ENCODE data around the gene ACLY.
"Not testable (repeated sequence)": the region's sequence is repeated elsewhere in the genome, so short reads cannot be mapped to it uniquely, and the experiment has no call there.

Gene ACLY

DNA sequence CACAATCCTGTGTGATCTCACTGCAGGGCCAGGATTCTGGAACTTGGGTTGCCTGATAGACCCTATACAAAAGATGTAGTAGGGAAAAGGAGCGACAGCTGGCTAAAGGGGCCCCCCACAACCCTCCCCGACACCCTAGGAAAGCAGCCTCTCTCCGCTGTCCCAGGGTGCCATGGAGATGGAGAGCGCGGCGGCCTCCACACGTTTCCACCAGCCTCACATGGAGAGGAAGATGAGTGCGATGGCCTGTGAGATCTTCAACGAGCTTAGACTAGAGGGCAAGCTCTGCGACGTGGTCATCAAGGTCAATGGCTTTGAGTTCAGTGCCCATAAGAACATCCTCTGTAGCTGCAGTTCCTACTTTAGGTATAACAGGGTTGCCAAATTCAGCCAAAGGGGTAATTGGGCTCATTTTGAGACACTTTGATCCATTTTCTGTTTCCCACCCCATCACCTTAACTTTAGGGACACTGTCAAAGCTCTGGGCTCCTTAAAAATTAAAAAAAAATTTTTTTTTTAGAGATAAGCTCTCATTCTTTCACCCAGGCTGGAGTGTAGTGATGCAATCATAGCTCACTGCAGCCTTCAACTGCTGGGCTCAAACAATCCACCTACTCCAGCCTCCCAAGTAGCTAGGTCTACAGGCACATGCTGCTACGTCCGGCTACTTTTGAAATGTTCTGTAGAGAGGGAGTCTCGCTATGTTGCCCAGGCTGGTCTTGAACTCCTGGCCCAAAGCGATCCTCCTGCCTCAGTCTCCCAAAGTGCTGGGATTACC is 80.8 kb downstream of the ACLY start, which contains the start of gene KLHL10:
Gene KLHL10, plus strand, starts transcription at position 65 of the 778 bp plus-strand sequence. Its CDS starts 108 bp downstream, at position 173.
- TF ChIP-seq, protein P1, sequence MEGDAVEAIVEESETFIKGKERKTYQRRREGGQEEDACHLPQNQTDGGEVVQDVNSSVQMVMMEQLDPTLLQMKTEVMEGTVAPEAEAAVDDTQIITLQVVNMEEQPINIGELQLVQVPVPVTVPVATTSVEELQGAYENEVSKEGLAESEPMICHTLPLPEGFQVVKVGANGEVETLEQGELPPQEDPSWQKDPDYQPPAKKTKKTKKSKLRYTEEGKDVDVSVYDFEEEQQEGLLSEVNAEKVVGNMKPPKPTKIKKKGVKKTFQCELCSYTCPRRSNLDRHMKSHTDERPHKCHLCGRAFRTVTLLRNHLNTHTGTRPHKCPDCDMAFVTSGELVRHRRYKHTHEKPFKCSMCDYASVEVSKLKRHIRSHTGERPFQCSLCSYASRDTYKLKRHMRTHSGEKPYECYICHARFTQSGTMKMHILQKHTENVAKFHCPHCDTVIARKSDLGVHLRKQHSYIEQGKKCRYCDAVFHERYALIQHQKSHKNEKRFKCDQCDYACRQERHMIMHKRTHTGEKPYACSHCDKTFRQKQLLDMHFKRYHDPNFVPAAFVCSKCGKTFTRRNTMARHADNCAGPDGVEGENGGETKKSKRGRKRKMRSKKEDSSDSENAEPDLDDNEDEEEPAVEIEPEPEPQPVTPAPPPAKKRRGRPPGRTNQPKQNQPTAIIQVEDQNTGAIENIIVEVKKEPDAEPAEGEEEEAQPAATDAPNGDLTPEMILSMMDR (IDR thresholded peaks at IDR 0.05; ENCODE audit: low read depth, low read length), result no peak
- Histone ChIP-seq H3K4me3 (ENCODE audit: low read depth, low read length) (peak within 1 kb of the TSS; percentile 86; the same call in 1 of the 2 replicates), H3K27me3 (no peaks in the 10 kb centered on the region), H3K9me3 (no peaks in the 10 kb centered on the region), H3K4me1 (peaks cover 4% of the 10 kb centered on the region; the same call in 1 of the 2 replicates), H3K36me3 (peaks cover 13% of the 10 kb centered on the region; the same call in 1 of the 2 replicates)
- no peak for DNase-seq

DNA sequence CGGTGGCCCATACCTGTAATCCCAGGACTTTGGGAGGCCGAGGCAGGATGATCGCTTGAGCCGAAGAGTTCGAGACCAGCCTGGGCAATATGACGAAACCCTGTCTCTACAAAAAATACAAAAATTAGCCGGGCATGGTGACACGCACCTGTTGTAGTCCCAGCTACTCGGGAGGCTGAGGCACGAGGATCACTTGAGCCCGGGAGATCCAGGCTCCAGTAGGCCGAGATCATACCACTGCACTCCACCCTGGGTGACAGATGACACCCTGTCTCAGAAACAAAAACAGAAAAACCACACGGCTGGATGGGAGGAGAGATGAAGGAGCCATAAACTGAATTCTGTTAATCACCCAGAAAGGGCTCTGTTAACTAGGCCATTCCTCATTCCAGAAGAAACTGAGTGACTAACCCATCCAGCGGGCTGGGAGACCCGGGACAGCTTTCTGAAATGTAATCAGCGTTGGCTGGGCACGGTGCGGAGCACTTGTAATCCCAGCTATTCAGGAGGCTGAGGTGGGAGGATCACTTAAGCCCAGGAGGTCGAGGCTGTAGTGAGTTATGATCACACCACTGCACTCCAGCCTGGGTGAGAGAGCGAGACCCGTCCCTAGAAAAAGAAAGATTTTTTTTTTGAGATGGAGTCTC is 82.1 kb downstream of the ACLY start:
- Histone ChIP-seq H3K4me3 (ENCODE audit: low read depth, low read length) (peak overlapping the region; percentile 86), H3K9me3 (no peaks in the 10 kb centered on the region), H3K27me3 (no peaks in the 10 kb centered on the region), H3K36me3 (peaks cover 21% of the 10 kb centered on the region), H3K4me1 (peaks cover 4% of the 10 kb centered on the region; the same call in 1 of the 2 replicates)
- DNase-seq, result no peak
- TF ChIP-seq, protein P1 (IDR thresholded peaks at IDR 0.05; ENCODE audit: low read depth, low read length), result no peak

DNA sequence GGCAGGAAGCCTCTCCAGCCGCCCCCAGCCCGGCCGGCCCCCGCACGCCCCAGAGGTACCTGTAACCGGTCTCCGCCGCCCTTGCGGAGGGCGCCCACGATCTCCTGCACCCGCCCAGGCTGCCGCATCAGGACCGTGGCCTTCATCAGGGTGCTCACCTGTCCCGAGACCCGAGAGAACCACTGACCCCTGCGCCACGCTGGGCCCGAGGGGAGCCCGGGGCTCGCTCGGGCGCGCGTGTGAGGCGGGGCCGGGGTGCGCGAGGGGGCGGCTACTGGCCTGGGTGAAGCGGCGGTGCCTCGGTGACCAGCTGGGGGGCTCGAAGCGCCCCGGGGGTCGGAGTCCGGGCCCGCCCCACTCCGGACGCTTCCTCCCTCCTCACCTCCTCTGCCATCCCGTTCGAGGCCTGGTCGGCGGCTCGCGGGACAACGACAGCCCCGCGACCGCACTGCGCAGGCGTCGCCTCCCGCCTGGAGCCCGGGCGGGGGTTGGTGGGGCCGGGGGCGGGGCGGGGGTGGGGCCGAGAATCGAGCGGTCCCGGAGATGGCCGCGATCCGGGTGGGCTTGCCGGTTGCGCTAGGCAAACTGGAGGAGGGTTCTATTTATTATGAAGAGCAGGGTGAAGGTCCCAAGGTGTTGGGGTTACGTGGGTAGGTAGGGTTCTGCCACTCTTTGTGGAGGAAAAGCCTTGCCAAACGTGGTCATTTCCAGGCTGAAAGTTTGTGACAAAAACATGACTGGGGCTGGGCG is 82.8 kb downstream of the ACLY start, which contains the start of gene NT5C3B:
Gene NT5C3B, minus strand, starts transcription at position 433 of the 750 bp plus-strand sequence. Its CDS starts 39 bp downstream, at position 394.
- DNase-seq, result peak; percentile 81
- Histone ChIP-seq H3K4me1 (peaks cover 4% of the 10 kb centered on the region; the same call in 1 of the 2 replicates), H3K27me3 (no peaks in the 10 kb centered on the region), H3K36me3 (peaks cover 25% of the 10 kb centered on the region), H3K4me3 (ENCODE audit: low read depth, low read length) (peak within 1 kb of the TSS; percentile 86), H3K9me3 (no peaks in the 10 kb centered on the region)
- TF ChIP-seq, protein P1 (IDR thresholded peaks at IDR 0.05; ENCODE audit: low read depth, low read length), result no peak

DNA sequence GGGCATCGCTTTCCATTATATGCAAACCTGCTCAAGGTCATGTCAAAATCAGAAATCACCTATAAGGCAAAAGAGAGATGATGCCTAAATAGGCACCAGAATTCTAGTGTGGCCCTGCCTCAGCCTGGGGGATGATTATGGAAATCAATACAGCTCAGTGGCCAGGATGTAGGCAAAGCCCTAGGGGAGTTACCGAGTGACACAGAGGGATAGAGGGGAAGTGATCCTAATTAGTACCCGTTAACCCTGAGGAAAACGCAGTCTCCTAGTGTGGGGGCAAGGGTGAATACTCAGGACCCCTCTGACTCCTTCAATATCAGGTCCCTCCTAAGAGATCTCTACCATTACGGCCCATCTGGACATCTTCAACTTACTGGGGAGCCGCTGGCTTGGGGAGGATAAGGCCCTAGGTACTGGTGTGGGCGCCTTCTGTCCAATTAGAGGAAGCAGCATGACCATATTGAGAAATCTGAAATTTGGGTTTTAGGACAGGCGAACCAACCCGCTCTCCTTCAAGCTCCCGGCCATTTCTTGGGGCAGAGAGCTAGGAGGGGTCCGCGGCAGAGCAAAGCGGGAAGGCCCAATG is 83.4 kb downstream of the ACLY start:
- Histone ChIP-seq H3K9me3 (no peaks in the 10 kb centered on the region), H3K27me3 (no peaks in the 10 kb centered on the region), H3K4me3 (ENCODE audit: low read depth, low read length) (peak overlapping the region; percentile 86), H3K4me1 (peaks cover 4% of the 10 kb centered on the region; the same call in 1 of the 2 replicates), H3K36me3 (peaks cover 32% of the 10 kb centered on the region)
- no peak for DNase-seq
- TF ChIP-seq, protein P1 (IDR thresholded peaks at IDR 0.05; ENCODE audit: low read depth, low read length), result no peak

DNA sequence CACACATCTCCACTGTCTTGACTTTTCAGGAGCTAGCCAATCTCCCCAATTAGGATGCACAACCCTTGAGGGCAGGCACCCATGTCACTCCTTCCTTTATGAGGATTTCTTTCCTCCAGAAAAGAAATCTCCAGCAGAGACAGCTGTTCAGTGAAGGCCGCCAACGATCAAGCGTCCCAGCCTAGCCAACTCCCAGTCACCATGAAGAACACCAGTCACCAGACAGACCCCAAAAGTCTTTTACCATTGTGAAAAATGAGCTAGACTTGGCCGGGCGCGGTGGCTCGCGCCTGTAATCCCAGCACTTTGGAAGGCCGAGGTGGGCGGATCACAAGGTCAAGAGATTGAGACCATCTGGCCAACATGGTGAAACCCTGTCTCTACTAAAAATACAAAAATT is 88.8 kb downstream of the ACLY start:
- not testable (repeated sequence) for DNase-seq; H3K27me3 ChIP-seq; H3K4me3 ChIP-seq (ENCODE audit: low read depth, low read length); H3K4me1 ChIP-seq; H3K9me3 ChIP-seq
- peaks cover 62% of the 10 kb centered on the region for H3K36me3 ChIP-seq
